Endothelial cell of umbilical vein (primary cell): Measurements from ENCODE around the gene MTCH2. TPM values are rescaled to one million over a fixed set of nuclear protein-coding genes. Genes with fewer than 3 reads are reported as not detected.

Experiments used
- BruUV-seq: library from RNA; stranded (reverse); fragments of 400-500 nt; replicated peaks from 2 replicates; lab custom pipeline; 2021; lab: Mats Ljungman, UMichigan
- CTCF ChIA-PET: fragments of 300-600, 350-600 bp; sonication (Branson Sonifier 250); formaldehyde crosslinking; loops from one replicate; lab custom pipeline; 2021; ENCODE audit warnings: antibody characterized with exemption, inconsistent platforms; lab: Charles Lee
- POLR2A ChIA-PET: fragments of 300-600, 350-600 bp; sonication (Branson Sonifier 250); formaldehyde crosslinking; loops from one replicate; lab custom pipeline; 2021; ENCODE audit warnings: antibody characterized with exemption, inconsistent platforms; lab: Charles Lee
- DNase-seq: peaks from one replicate; pipeline ENCODE4 v3.0.0-alpha.2; 2011; ENCODE audit warnings: low read depth, low spot score
- FAIRE-seq: peaks from 2 replicates; lab custom pipeline; 2011; peaks lifted over from hg19 to GRCh38; lab: Jason Lieb, UNC
- H2AFZ ChIP-seq: 2 replicates; pipeline ENCODE4 v1.6.0; 2012; ENCODE audit warnings: low read depth, low read length, control low read depth, inconsistent platforms
- H3K27ac ChIP-seq: 2 replicates; pipeline ENCODE4 v1.5.1; 2011; ENCODE audit warnings: low read depth, mild to moderate bottlenecking, control low read depth, low read length, moderate library complexity; ENCODE audit not compliant: insufficient read depth
- H3K27me3 ChIP-seq, 2 experiments: 2 replicates each; pipeline versions ENCODE4 v1.6.0 to v1.6.1; 2011; ENCODE audit warnings: low read length in 2 of 2, mixed read lengths in 1 of 2; ENCODE audit not compliant: control insufficient read depth in 2 of 2, insufficient read depth in 2 of 2
- H3K36me3 ChIP-seq, 2 experiments: 2 replicates in 1 of 2; 3 replicates in 1 of 2; pipeline ENCODE4 v1.5.1; 2011; ENCODE audit warnings: low read length in 2 of 2, mild to moderate bottlenecking in 1 of 2, moderate library complexity in 1 of 2; ENCODE audit not compliant: control insufficient read depth in 2 of 2, insufficient read depth in 2 of 2; ENCODE audit errors: extremely low read depth in 1 of 2
- H3K4me1 ChIP-seq: 3 replicates; pipeline ENCODE4 v1.5.1; 2011; ENCODE audit warnings: mild to moderate bottlenecking, low read length; ENCODE audit not compliant: control insufficient read depth, insufficient read depth; ENCODE audit errors: extremely low read depth
- H3K4me2 ChIP-seq: 2 replicates; pipeline ENCODE4 v1.6.1; 2011; ENCODE audit warnings: low read length, control low read depth, mixed read lengths; ENCODE audit not compliant: insufficient read depth
- H3K4me3 ChIP-seq, 3 experiments: fragments of 200-600 bp in 1 of 3; sonication (generic), shearing (Covaris generic) in 1 of 3; replicated peaks in 1 of 3; 2 replicates each; pipeline ENCODE4 v1.5.1; 2011 to 2016; ENCODE audit warnings: control low read depth in 3 of 3, low read length in 3 of 3, mild to moderate bottlenecking in 2 of 3, inconsistent platforms in 1 of 3, low read depth in 1 of 3, moderate library complexity in 1 of 3; ENCODE audit not compliant: insufficient read depth in 1 of 3
- H3K79me2 ChIP-seq: 2 replicates; pipeline ENCODE4 v1.6.0; 2012; ENCODE audit warnings: low read length, inconsistent platforms; ENCODE audit not compliant: control insufficient read depth, insufficient read depth
- H3K9ac ChIP-seq: replicated peaks from 2 replicates; pipeline ENCODE3; 2011; ENCODE audit warnings: low read length, control low read depth; ENCODE audit not compliant: insufficient read depth; ENCODE audit errors: extremely low read depth
- H3K9me1 ChIP-seq: replicated peaks from 3 replicates; pipeline ENCODE4 v1.6.0; 2011; ENCODE audit warnings: mild to moderate bottlenecking, low read length; ENCODE audit not compliant: control insufficient read depth, insufficient read depth; ENCODE audit errors: extremely low read depth
- H3K9me3 ChIP-seq: replicated peaks from 2 replicates; pipeline ENCODE4 v1.5.1; 2012; ENCODE audit warnings: low read length, inconsistent platforms; ENCODE audit not compliant: control insufficient read depth, insufficient read depth
- H4K20me1 ChIP-seq: replicated peaks from 2 replicates; pipeline ENCODE3; 2011; ENCODE audit warnings: mild to moderate bottlenecking, low read length; ENCODE audit not compliant: control insufficient read depth, insufficient read depth; ENCODE audit errors: extremely low read depth
- EZH2 ChIP-seq: IDR thresholded peaks from 2 replicates; pipeline ENCODE4 v1.6.1; 2012; ENCODE audit warnings: borderline replicate concordance, low read depth, mild to moderate bottlenecking, moderate library complexity, low read length, inconsistent platforms; ENCODE audit not compliant: severe bottlenecking
- FOS ChIP-seq: IDR thresholded peaks from 2 replicates; pipeline ENCODE4 v1.6.1; 2011; ENCODE audit warnings: mild to moderate bottlenecking, low read length, moderate library complexity, borderline replicate concordance; ENCODE audit not compliant: insufficient read depth
- GATA2 ChIP-seq: IDR thresholded peaks from 2 replicates; pipeline ENCODE4 v1.7.0; 2011; ENCODE audit warnings: low read depth, mild to moderate bottlenecking, moderate library complexity, mixed read lengths, low read length; ENCODE audit not compliant: insufficient read length, insufficient read depth
- JUN ChIP-seq: IDR thresholded peaks from 2 replicates; pipeline ENCODE4 v1.6.1; 2011; ENCODE audit warnings: borderline replicate concordance, low read depth; ENCODE audit not compliant: insufficient read length, insufficient read depth
- MYC ChIP-seq: IDR thresholded peaks from one replicate; pipeline ENCODE4 v1.6.1; 2011; ENCODE audit warnings: mild to moderate bottlenecking, low read depth, low read length
- POLR2A ChIP-seq: IDR thresholded peaks from 2 replicates; pipeline ENCODE4 v1.6.1; 2012; ENCODE audit warnings: low read depth, mild to moderate bottlenecking, control low read depth, low read length
- POLR2AphosphoS5 ChIP-seq: IDR thresholded peaks from 2 replicates; pipeline ENCODE4 v1.6.1; 2012; ENCODE audit warnings: low read depth, mild to moderate bottlenecking, control low read depth, low read length, moderate library complexity; ENCODE audit not compliant: insufficient read depth
- dilution Hi-C: fragments of 300-500 bp; cut with MboI; formaldehyde crosslinking; loops from one replicate; pipeline ENCODE4 v1.15.0; 2019; ENCODE audit warnings: low sequenced_read_pairs; ENCODE audit not compliant: extremely low pct_ligation_motif_present
- intact Hi-C: fragments of 100-400 bp; cut with micrococcal nuclease; formaldehyde crosslinking; loops from one replicate; pipeline ENCODE4 v1.10.0; 2022
- polyA plus RNA-seq, 4 experiments: library from polyadenylated mRNA; depleted of rRNA in 3 of 4; stranded (reverse) in 3 of 4; unstranded in 1 of 4; fragments of >200 nt; gene quantifications; 2 replicates each; pipeline versions ENCODE4 v1.2.1 to v1.2.3, GENCODE V29; 2011 to 2012; ENCODE audit warnings: missing spikeins in 1 of 4
- total RNA-seq: library from RNA; stranded (reverse); gene quantifications from 2 replicates; pipeline ENCODE4 v1.2.3, GENCODE V29; 2021
- TF ChIP-seq, protein P1 (sequence below), 2 donors: IDR thresholded peaks; 1 replicate in 1 of 2; 2 replicates in 1 of 2; pipeline ENCODE4 v1.5.1; 2011; ENCODE audit warnings: low read length in 2 of 2, mild to moderate bottlenecking in 2 of 2, moderate library complexity in 2 of 2, control low read depth in 1 of 2, inconsistent platforms in 1 of 2, low read depth in 1 of 2; ENCODE audit not compliant: insufficient read depth in 1 of 2; ENCODE audit errors: extremely low read depth in 1 of 2
- TF ChIP-seq, protein P2 (sequence below): IDR thresholded peaks from 2 replicates; pipeline ENCODE4 v1.6.1; 2011; ENCODE audit not compliant: insufficient read depth, insufficient read length

The MTCH2 gene
- total and polyA plus RNA-seq, 2 donors (not counting 3 experiments of a cell fraction or from before 2014, with no cell fraction given), result 138 to 144 TPM

DNA sequence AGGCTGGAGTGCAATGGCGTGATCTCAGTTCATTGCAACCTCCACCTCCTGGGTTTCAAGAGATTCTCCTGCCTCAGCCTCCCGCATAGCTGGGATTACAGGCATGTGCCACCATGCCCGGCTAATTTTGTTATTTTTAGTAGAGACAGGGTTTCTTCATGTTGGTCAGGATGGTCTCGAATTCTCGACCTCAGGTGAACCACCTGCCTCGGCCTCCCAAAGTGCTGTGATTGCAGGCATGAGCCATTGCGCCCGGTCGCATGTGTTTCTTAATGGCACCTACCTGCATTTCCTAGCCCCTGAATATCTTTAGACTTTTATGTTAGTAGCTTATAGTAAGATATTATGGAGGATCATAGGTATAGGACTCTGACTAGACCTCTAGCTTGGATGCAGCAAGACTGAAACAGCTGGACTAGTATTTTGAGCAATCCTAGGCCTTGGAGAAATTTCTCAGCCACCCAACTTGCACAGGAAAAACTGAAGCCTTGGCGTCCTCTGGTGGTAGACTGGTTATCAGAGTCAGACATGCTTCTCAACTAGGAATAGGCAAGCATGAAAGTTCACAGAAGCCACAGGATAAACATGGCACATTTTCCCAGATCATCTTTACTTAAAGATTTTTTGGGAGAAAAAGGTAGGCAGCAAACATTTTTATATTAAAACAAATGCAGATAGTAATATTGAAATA lies 25.5 kb downstream of the MTCH2 start:
- H3K27me3 ChIP-seq, result no peaks in the 10 kb centered on the region
- peaks cover 0 to 4% of the 10 kb centered on the region in 2 experiments for H3K36me3 ChIP-seq
- H3K4me2 ChIP-seq, result no peak overlapping the region
- FAIRE-seq (no peak), DNase-seq (peak; percentile 68)
- ChIA-PET CTCF (interaction anchor here (0.7 to 2.4 kb wide), 14 partner anchors 10 to 242 kb away, joined by 3 to 12 read pairs (median 5); no protein-coding TSS in a partner anchor), POLR2A (no interaction called here)
- TF ChIP-seq FOS (no peak), GATA2 (no peak), MYC (no peak)
- TF ChIP-seq, protein P1, sequence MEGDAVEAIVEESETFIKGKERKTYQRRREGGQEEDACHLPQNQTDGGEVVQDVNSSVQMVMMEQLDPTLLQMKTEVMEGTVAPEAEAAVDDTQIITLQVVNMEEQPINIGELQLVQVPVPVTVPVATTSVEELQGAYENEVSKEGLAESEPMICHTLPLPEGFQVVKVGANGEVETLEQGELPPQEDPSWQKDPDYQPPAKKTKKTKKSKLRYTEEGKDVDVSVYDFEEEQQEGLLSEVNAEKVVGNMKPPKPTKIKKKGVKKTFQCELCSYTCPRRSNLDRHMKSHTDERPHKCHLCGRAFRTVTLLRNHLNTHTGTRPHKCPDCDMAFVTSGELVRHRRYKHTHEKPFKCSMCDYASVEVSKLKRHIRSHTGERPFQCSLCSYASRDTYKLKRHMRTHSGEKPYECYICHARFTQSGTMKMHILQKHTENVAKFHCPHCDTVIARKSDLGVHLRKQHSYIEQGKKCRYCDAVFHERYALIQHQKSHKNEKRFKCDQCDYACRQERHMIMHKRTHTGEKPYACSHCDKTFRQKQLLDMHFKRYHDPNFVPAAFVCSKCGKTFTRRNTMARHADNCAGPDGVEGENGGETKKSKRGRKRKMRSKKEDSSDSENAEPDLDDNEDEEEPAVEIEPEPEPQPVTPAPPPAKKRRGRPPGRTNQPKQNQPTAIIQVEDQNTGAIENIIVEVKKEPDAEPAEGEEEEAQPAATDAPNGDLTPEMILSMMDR (IDR thresholded peaks at IDR 0.05; ENCODE audit: extremely low read depth in 1 of 2, insufficient read depth in 1 of 2, low read depth in 1 of 2, low read length in 2 of 2), result peak; percentile 45 to 67
- intact Hi-C loops (loop anchor here (1.0 to 2.0 kb wide), 2 partner anchors 208 to 243 kb away; partner anchors contain the start of gene SLC39A13), dilution Hi-C loops (no loop called here)
- H3K27ac ChIP-seq, result no peak overlapping the region
- no peak overlapping the region for H3K9ac ChIP-seq
- no peaks in the 10 kb centered on the region for H3K79me2 ChIP-seq
- H2AFZ ChIP-seq, result no peak overlapping the region
- no peaks in the 10 kb centered on the region for H3K4me1 ChIP-seq
- H3K9me3 ChIP-seq, result no peaks in the 10 kb centered on the region
- BruUV-seq, result no TSS peak
- no peaks in the 10 kb centered on the region for H3K9me1 ChIP-seq
- no peaks in the 10 kb centered on the region for H4K20me1 ChIP-seq
- H3K4me3 ChIP-seq, result no peak overlapping the region

DNA sequence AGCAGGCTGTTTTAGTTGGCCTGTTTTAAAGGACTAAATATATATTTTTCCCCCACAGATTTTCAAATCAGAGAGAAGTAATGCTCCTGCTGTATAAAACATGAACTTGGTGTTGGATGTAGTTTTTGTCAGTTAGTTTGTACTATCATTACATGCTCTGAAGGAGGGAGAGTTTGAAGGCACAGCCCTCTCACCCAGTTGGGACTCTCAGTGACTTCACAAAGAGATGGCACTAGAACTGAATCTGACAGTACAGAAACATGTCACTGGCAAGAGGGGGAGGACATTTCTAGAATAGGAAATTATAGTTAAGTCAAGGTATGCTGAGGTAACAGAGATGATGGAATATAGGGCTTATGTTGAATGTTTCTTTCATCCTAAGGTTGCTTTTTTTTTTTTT lies 27.1 kb downstream of the MTCH2 start:
- dilution Hi-C loops, result no loop called here
- Histone ChIP-seq H3K27ac (no peak overlapping the region), H3K9me1 (no peaks in the 10 kb centered on the region), H3K4me3 (no peak overlapping the region), H3K9me3 (no peaks in the 10 kb centered on the region), H3K4me1 (no peaks in the 10 kb centered on the region), H3K4me2 (no peak overlapping the region), H3K36me3 (no peaks in the 10 kb centered on the region), H4K20me1 (no peaks in the 10 kb centered on the region), H3K9ac (no peak overlapping the region), H3K79me2 (no peaks in the 10 kb centered on the region), H3K27me3 (no peaks in the 10 kb centered on the region), H2AFZ (no peak overlapping the region)
- CTCF ChIA-PET, result interaction anchor here (2.4 kb wide), 1 partner anchor 8 kb away, joined by 12 read pairs; no protein-coding TSS in a partner anchor
- FAIRE-seq, result no peak
- POLR2A ChIA-PET, result no interaction called here
- TF ChIP-seq, protein P1 (IDR thresholded peaks at IDR 0.05; ENCODE audit: extremely low read depth in 1 of 2, insufficient read depth in 1 of 2, low read depth in 1 of 2, low read length in 2 of 2), result no peak
- TF ChIP-seq FOS (no peak), POLR2A (no peak), JUN (no peak), POLR2AphosphoS5 (no peak), EZH2 (no peak), GATA2 (no peak), MYC (no peak)
- TF ChIP-seq, protein P2, sequence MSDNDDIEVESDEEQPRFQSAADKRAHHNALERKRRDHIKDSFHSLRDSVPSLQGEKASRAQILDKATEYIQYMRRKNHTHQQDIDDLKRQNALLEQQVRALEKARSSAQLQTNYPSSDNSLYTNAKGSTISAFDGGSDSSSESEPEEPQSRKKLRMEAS, result no peak
- BruUV-seq, result no TSS peak
- intact Hi-C loops, result no loop called here
- no peak for DNase-seq
